Activated CD4-positive, CD25-positive, alpha-beta regulatory T cell treated with anti-CD3 and anti-CD28 coated beads, Interleukin-2, amount 50 U/mL, for 16 hours (primary cell): Measurements from ENCODE around the gene EIF3C.
"Not testable (repeated sequence)": the region's sequence is repeated elsewhere in the genome, so short reads cannot be mapped to it uniquely, and the experiment has no call there.

Source experiments
- DNase-seq: peaks from one replicate; pipeline ENCODE4 v3.0.0-alpha.2; 2020; ENCODE audit warnings: low read depth, low spot score

Gene EIF3C

GRCh38 chr16:28746618-28747350 lies 35.5 kb downstream of the EIF3C start:
- DNase-seq: not testable (repeated sequence)

- DNase-seq: peak; percentile 3
These were observed 38.8 kb downstream of the EIF3C start for GRCh38 chr16:28749997-28750465.

- not testable (repeated sequence) for DNase-seq
These were observed 39.3 kb downstream of the EIF3C start for GRCh38 chr16:28750469-28751067.

- DNase-seq: not testable (repeated sequence)
These were observed 40.2 kb downstream of the EIF3C start, which contains the start of gene NPIPB9 for GRCh38 chr16:28751487-28751886. TSS of gene NPIPB9 (plus strand) at chr16:28751787.

GRCh38 chr16:28781697-28782096 lies 70.4 kb downstream of the EIF3C start:
- DNase-seq: not testable (repeated sequence)

GRCh38 chr16:28782357-28782756 lies 71.1 kb downstream of the EIF3C start:
- not testable (repeated sequence) for DNase-seq
